Central memory CD4-positive, alpha-beta T cell (primary cell): ENCODE data around the gene DUSP5.

Source experiments
- DNase-seq: peaks from one replicate; pipeline ENCODE4 v3.0.0; 2022

DUSP5 gene

DNA sequence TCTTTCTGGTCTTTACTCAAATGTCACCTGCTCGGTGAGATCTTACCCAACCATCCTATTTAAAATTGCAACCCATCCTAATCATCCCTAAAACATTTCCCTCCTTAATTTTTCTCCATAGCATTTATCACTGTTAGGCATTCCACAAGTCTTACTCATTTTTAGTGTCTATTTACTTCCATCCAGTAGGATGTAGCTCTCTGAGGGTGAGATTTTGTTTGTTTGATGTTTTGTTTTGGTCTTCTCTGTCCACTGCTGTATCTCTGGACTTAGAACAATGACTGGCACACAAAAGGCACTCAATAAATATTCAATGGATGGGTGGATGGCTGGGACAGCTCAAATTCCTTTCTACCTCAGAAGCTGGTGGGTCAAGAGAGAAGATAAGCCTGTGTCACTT lies 15.8 kb upstream of the DUSP5 start:
- no peak for DNase-seq

DNA sequence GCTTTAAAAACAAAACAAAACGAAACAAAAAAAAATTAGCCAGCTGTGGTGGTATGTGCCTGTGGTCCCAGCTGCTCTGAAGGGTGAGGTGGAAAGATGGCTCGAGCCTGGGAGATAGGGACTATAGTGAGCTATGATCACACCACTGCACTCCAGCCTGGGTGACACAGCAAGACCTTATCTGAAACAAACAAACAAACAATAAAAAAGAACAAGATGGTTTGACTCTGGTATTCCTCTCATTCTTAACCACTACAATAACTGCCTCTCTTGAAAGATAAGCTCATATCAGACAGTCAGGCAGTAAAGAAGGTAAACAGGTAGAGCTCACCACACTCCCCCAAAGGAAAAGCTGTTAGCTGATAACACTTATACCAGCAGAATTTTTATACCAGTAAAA lies 14.1 kb upstream of the DUSP5 start:
- DNase-seq: no peak

DNA sequence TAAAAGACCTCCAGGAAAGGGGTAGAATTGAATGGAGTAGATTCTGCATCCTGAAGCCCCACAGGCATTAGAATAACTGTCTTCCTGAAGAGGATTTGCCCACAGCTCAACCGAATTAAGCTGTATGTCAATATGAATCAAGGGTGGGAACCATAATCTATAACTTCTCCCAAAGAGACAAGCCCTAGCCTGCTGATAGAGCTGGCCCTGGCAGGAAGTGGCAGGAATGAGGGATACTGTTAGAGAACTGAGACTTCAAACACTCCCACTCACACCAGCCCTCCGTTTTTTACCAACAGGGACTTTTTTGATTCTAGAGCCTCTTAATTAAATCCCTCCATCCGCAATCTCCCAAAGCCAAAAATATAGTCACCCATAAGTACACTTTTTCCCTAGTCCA lies 12.2 kb upstream of the DUSP5 start:
- DNase-seq: no peak

DNA sequence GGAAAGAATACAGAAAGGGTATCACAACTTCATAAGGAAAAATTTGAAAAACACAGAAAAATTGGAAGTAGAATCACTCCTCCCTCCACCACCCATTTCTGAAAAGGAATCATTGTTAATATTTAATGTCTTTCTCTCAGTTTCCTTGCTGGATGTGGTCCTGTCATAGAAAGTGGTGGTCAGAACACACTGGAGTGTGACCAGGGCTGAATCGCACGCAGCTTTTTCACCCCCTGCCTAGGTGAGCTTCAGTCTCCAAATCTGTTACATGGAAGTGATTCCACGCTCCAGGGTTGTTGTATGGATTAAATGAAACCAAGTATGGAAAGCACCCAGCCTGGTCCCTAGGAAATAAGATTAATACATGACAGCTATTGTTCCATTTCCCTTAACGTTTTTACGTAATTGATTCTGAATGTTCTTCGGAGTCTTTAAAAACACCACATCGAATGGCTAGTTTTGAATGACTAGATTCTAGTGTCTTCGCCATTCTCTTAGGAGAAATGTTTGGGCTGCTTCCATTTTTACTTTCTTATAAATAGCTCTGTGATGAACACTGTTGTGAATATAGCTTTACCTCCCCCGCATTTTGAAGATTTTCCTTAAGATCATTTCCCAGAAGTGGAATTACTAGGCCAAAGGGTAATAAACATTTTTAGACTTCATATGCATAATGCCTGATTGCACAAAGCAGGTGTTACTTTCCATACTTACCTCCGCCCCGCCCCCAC lies 10.9 kb upstream of the DUSP5 start:
- no peak for DNase-seq

DNA sequence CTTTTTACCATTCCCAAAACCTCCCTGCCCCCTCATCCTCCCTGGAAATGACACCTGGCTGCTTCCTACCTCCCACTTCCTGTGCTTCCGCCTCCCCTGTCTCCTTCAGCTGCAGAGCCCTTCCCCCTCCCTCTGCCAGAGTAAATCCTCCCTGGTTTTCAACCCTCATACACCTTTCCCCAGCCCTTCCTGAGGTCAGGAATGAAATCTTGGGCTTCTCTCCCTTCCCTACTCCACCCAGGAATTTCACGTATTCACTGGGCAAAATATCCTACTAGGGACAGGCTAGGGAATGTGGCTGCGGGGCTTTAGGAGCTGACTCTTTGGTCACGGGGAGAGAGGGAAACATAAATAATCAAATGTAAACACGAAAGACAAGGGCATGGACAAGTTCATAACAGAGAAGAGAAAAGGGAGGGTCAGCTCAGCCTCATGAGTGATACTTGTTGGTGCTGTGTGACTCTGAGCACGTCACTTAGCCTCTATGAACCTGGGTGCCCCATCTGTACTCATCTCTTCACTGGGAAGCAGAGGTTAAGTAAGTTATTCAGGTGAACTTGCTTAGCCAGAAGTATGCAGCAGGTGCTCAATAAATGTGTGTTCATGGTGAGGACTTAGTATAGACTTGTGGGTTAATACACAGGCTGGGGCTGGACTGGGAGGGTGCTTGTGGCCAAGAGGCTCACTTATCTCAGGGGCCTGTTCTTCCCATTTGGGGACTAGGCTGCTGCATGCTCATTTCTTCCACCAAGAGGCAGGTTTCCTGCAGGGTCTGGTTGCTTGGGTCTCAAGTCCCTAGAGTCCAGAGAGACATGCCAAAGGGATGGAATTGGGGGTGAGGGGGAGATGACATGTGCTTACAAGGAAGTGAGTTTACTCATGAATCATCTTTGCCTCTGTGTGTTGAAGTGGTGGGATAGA lies 10.0 kb upstream of the DUSP5 start:
- DNase-seq: no peak

DNA sequence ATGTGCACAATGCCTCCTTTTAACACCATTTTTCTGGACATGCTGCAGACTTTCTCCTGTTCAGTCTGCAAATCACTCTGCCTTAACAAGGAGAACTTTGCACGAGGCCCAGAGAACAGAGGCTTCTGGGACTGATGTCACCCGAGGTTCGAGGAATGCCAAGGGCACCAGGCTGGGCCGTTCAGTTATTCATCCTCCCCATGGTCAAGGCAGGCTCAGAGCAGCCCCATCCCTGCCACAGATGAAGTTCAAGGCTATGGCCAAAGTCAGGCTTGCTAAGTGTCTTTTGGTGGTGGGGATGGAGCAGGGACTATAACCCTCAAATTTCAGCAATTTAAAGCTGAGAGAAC lies 9.4 kb upstream of the DUSP5 start:
- no peak for DNase-seq

DNA sequence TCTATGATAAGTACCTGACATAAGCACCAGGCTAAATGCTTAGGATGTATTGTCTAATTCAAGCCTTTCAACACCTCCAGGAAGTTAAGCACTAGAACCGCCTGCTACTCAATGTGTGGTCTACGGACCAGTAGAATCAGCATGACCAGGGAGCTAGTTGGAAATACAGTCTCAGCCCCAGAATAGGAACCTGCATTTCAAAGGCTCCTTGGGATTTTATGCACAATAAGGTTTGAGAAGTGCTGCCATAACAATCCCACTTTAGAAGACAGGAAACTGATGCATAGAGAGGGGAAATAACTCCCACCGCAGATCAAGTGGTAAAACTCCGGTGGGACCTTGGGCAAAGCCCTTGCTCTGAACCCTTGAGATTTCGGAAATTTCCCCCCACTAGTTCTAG lies 8.8 kb upstream of the DUSP5 start:
- DNase-seq: no peak

DNA sequence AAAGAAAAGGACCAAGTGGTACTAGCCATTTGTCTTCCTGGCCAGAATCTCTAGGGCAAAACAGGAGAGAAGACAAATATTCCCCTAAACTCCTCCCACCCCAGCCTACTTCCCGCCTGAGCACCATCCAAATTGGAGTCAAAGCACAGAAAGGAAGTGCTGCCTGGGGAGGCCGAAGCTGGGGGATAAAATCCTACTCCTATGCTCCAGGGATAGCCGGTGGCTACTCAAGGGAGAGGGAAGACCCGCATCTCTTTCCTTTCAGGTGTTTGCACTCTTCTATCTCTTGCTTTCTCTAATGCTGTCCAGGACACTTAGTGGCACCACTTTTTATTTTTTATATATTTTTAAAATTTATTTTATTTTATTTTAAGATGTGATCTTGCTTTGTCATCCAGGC lies 7.1 kb upstream of the DUSP5 start:
- DNase-seq: no peak

DNA sequence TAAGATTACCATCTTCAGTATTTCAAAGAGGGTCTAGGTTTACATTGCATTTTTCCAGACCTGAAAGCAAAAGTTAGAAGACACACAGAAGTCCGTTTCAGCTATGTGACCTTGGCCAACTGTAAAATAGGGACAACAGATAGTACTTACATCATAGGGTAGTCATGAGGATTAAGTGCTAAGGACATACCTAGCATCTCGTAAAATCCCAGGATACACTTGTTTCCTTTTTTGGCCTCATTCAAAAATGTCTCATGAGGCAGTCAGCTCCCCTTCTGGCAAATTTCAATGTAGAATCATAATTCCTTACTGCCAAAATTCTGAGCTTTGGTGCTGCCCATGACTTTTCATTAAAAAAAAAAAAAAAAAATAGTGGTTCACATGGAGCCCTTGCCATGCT lies 6.4 kb upstream of the DUSP5 start:
- no peak for DNase-seq

DNA sequence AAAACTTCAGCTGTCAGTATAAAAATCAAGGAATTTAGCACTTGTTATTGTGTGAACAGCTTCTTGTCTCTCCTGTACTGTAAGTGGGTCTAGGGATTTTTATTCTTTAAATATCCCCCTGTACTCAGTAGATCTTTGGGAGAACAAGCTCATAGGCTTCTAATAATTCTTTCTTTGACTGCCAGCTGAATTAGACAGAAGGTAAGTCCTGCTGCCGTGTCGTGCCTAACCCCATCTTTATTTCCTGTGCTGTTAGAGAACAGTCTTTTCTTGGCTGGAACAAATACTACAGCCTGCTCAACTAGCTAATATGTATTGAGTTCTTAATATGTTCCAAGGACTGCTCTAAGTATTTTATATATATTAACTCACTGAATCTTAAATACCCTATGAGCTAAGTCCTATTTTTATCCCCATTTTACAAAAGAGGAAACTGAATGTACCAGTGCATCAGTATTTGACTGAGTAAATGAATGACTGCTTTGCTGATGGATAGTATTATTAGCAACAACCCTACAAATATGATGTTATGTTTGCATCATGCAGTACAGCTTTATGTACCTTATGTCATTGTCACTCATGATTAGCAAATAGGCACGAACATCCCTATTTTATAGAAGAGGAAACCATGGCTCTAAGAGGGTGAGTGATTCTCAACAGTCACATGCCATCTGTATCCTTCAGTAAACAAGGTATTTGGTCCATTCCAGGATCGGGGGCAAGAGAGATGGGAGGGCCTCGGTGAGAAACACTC lies 5.5 kb upstream of the DUSP5 start:
- DNase-seq: no peak

DNA sequence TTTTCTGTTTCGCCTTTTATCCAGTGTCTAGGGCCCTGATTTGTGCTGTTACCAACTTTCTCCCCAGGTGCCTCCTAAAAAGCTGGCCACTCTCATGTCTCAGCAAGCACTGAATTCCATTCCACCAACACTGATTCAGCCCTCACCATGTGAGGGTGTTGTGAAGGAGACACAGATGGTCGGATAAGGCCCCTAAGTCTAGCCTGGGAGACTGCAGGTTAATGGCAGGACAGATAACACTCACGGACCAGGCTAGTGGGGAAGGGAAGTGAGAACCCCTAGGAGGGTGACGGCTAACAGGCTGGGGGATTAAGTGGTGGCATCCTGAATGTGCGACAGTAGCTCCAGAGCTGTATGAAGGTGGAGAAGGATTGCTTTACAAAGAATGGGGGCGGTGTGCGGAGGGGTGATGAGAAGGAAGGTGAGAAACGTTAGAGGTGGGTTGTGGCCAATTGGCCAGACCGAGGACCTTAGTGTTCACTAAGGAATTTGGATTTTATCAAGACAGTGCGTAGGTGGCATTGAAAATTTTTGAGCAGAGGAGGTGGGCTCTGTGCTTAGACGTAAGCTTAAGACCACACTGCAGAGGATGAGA lies 3.8 kb upstream of the DUSP5 start:
- no peak for DNase-seq

DNA sequence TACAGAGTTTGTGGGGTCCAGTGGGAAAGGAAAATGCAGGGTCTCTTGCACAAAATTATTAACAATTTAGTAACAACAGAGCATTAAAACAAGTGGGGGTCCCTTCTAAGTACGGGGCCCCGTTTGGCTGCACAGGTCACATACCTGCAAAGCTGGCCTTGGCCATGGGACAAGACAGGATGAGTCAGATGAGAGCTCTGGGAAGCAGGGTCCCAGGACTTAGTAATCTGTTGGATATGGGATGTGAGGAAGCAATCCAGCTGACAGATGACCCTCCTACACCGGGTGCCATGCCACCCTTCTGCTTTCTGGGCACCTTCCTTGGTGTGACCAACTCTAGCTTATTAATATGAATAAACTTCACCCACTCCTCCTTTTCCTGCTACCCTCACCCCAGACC lies 3.2 kb upstream of the DUSP5 start:
- DNase-seq: no peak

DNA sequence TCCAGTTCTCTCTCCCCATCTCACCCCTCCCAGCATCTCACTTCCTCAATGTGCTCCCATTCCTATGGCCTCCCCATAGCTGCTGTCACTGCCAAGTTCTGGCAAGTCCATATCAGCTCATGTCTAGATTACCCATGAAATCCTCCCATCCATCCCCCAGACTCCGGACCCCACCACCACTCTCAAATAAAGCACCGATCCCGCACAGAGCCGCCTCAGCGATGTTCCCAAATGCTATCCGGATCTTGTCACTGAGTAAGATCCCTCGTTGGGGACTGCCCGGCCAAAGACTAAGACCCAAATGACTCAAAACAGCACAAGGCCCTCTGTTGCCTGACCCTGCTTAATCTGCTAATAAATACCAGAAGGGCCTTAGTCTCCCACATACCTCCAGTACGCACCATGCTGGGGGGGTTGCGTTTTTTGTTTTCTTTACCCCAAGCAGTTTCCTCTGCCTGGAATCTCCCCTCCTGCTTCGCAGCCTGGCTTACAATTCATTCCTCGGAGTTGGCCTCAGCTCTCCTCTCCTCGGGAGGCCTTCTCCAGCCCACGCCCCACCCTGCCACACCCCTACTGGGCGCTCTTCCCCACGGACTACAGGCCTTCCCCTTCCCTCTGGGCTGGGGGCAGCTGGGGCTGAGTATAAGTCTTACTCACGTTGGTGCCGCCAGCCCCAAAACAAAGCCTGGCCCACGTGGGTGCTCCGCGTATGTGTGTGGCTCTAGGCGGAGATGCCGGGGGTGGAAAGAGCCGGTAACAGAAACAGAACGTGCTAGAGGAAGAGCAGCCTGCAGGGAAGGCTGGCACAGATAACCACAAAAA lies 1.8 kb upstream of the DUSP5 start:
- DNase-seq: peak; percentile 49

DNA sequence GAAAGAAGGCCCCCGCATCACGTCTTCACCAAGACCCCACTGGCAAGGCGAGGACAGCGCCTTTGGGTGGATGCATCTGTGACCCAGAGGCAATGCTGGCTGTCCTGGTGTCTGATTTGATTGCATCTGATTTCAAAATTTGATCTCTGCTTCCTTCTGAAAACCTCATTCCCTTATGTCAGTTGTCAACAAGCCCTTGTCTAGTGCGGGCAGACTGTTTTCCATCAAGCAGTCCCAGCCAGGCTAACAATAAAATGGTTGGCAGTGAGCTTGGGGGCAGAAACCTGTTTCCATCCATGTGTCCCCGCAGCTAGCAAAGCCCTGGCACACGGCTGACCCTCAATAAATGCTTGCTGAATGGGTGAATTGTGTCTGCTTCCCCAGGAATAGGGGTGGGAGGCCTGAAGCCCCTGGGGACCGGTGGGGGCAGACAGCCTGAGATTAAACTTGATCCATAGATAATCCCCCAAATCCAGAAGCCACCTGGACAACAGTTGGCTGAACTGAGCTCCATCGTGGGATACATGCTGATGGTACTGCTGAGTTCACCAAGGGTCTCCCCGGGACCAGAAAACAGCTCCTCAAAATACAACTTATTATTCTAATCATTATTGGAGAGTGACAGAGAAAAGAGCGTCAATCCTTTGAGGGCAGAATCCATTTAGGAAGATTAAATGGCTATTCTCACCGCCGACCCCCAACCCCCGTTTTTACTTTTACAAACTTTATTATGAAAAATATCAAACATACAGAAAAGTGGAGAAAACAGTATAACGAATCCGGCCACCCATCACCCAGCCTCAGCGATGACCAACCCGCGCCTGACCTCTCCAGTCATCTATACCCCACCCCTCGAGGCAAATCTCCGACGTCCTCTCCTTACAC lies 912 bp upstream of the DUSP5 start:
- DNase-seq: no peak

DNA sequence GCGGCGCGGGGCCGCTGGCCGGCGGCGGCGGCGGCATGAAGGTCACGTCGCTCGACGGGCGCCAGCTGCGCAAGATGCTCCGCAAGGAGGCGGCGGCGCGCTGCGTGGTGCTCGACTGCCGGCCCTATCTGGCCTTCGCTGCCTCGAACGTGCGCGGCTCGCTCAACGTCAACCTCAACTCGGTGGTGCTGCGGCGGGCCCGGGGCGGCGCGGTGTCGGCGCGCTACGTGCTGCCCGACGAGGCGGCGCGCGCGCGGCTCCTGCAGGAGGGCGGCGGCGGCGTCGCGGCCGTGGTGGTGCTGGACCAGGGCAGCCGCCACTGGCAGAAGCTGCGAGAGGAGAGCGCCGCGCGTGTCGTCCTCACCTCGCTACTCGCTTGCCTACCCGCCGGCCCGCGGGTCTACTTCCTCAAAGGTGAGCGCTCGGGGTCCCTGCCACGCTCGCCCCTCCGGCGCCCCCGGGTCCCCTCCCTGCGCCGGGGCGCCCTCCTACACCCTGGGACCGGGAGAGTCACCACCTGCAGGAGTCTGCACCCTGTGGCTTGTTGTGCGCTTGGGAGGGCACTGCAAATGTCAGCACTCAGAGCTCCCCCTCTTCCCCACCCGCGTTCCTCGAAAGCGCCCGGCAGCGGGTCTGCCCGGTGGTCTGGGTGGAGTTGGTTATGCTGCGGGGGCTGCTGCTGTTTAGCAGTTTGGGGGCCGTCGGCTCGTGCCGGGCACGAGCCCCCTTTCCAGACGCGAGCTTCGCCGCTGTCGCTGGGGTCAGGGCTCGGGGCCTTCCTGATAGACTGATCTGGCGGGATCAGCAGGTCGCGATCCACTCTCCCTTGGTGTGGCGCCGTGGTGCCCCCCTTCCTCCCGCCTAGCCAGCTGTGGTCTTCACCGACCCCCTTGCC lies 627 bp downstream of the DUSP5 start:
- DNase-seq: peak; percentile 60

DNA sequence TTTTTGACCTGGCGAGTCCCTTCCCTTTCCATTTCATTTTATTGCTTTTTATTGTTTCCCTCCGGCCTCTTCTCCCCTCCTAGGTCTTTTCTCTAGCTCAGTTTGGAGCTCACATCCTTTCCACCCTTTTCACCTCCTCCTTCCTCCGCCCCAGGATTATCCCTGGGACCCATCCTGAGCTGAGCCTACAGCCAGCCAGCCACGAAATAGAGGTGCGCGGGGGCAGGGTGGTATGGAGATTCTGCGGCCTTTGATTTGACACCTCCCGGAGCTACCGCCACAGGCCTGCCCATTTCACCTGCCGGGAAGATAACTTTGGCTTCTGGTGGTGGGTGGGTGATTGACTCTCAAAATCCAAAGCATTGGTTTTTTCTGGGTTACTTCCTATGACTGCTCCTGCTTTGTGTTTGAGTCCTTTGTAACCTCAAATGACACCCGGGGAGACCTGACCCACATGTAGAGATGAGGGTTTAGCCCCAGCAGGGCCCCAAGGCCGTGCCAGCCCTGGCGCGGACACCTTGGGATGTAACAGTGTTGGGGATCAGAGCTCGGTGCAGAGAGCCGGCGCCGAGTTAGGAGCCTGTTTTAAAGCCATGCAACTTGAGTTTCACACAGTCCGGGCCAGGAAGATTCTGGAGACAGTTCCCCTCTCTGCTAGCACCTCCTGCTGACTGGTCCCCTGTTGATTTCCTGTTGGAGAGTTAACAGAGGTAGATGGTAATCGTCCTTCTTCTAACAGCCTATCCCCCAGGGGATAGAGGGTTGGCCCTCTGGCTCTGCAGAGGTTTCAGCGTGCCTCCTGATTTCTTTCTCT lies 1.5 kb downstream of the DUSP5 start:
- DNase-seq: peak; percentile 64

DNA sequence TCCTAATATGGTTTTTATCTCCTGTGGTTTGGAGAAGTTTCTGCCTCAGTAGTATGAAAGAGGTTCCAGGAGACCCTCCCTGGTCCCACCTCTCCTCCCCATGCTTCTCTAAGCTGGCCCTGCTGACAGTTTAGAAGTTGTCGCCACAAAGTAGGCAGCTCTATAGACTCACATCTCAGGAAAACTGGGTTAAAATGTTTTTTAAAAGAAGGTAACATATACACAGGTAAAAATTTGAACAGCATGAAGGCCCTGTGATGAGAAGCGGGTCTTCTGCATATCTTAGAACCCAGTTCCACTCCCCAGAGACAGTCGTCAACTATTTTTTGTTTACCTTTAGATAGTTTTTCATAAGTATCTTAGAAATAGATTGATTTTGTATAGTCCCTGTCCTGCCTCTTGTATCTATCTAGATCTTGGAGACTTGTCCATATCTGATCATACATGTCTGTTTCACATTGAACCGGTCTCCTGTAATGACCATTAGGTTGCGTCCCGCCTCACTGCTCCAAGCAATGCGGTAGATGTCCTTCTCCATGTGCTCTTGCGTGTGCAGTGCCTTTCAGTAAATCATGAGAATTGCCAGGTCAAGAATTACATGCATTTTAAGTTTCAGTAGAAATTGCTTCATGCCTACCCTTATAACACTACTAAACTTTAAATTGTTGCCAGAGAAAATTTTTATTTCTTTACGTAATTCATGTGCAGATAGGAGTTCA lies 2.2 kb downstream of the DUSP5 start:
- DNase-seq: no peak

DNA sequence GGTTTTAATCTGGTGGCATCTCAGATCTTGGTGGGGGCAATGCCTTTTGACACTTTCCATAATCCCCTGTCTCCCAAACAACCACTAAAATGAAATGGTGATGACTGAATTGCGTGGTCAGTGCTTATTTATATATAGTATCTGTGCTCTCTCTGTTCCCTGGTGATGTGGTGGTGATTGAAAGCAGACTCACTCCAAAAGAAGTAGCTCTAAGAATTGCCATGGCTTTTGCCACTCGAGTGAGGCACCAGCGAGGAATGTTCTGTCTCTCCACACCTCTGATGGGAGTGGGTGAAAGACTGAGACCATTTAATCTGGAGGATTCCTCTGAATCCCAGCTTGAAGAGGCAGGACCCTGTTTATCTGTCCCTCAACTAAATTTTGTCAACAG lies 2.8 kb downstream of the DUSP5 start:
- no peak for DNase-seq
